Measurements from ENCODE around the gene SYT6.
"Not testable (repeated sequence)": the region's sequence is repeated elsewhere in the genome, so short reads cannot be mapped to it uniquely, and the experiment has no call there.

Gene SYT6

DNA sequence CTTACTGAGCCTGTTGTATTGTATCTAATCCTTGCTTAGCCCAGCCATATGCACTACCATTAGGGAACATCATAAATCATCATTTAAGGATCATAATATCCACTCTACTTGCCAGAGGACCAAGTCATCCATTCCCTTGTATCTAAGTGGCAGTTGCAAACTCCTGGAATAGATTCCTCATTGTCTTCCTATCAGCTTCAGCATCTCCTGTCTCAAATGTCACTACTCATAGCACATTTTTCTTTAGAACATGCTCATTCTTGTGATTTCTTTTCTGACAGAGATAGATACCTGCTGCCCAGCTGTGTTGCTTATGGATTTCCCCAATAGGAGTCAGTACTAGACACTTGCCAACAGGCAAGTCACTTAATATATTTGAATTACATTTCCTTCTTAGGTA lies 90.1 kb downstream of the SYT6 start:
- DNase-seq, result no peak

DNA sequence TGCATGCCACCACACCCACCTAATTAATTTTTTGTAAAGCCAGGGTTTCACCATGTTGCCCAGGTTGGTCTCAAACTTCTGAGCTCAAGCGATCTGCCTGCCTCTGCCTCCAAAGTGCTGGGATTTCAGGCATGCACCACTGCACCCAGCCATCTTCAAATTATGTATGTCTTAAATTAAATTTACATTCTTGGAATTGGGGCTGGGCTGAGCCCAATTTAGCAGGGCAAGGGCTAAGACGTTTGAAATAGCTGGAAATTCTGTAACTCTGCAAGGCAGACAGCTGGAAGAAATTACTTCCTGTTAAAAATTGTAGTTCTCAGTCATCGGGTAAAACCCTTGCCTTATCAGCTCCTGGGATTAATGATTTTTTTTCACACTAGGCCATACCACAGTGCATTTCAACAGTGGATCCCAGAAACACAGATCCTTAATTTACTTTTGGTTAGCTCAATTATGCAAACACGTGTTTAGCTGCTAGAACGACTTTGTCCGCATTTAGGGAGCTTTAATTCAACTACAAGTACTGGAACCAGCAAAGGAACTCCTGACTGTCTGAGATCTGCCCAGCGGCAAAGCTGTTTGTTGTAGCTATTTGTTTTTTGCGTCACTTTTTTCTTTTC lies 91.1 kb downstream of the SYT6 start:
- DNase-seq, result no peak

DNA sequence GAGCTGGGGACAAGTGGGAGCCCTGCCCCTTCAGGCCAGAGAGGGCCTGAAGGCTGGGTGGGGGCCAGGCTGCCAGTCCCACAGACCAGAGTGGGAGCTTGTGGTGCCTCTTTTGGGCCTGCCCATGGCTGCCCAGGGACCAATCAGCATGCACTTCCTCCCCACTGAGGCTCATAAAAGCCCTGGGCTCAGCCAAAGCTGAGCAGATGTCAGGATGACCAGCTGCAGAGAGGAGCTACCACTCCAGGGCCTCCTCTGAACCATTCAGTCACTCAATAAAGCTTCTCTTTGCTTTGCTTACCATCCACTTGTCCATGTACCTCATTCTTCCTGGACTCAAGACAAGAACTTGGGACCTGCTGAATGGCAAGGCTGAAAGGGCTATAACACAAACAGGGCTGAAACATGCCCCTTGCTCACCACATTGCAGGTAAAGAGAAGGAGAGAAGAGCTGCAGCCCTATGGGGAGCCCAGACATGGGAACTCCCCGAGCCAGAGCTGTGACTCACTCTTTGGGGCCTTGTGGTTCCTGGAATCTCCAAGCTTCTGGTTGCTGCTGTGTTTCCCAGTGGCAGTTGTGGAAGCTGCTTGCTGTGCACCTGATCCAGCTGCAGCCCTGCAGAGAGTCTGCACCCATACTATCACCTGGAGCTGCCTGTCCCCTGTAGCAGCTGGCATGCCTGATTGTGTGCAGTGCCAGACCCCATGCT lies 92.4 kb downstream of the SYT6 start:
- no peak for DNase-seq

DNA sequence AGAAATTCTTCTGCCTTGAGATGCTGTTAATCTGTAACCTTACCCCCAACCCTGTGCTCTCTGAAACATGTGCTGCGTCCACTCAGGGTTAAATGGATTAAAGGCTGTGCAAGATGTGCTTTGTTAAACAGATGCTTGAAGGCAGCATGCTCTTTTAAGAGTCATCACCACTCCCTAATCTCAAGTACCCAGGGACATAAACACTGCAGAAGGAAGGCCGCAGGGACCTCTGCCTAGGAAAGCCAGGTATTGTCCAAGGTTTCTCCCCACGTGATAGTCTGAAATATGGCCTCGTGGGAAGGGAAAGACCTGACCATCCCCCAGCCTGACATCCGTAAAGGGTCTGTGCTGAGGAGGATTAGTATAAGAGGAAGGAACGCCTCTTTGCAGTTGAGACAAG lies 95.4 kb downstream of the SYT6 start:
- DNase-seq, result not testable (repeated sequence)

DNA sequence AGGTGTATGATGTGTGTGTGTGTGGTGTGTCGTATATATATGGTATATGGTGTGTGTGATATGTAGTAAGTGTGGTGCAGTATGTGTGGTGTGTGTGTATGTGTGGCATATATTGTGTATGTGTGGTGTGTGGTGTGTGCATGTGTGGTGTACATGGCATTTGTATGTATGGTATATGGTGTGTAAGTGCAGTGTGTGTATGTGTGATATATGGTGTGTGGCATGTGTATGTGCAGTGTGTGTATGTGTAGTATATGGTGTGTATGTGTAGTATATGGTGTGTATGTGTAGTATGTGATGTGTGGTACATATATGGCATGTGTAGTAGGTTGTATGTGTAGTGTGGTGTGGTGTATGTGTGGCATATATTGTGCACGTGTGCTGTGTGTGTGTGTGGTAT lies 99.5 kb downstream of the SYT6 start:
- DNase-seq, result no peak

DNA sequence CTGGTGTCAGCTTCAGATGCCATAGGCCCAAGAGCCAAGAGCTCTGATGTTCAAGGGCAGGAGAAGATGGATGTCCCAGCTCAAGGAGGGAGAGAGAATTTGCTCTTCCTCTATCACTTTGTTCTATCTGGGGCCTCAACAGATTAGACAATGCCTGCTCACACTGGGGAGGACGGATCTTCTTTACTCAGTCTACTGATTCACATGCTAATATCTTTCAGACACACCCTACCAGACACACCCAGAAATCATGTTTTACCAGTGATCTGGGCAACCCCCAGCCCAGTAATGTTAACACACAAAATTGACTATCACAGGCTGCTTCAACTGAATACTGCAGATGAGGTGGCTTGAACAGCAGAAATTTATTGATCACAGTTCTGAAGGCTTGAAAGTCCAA lies 105.4 kb downstream of the SYT6 start:
- no peak for DNase-seq

DNA sequence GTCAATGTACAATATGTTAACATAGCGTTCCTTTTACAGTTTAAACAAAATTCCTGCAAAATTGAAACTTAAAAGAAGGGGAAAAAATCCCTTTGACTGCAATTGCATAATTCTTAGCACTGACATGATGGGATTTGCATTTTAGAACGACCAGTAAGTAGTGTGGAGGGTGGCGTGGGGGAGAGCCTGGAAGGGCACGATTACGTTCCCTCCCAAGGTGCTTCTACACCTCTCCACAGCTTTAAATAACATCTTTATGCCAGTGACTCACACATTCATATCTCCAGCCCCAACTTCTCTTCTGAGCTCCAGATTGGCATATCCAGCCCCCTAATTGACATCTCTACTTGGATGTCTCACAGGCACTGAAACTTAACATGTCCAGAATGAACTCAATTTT lies 110.1 kb downstream of the SYT6 start:
- DNase-seq, result no peak

DNA sequence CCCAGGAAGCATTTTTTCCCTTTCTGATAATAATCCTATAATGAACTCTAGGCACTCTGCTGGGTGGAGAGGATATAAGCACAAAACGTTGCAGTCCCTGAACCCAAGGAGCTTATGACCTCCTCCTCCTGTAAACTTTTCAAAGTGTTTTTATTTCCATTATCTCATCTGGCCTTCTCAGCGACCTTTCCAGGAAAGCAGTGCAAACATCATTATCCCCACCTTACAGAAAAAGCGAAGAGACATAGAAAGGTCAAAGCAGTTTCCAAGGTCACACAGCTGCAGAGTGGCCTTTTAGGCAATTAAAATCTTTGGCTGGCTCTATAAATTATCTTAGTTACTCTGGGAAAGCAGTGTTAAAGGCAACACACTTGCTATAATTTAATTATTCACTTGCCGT lies 110.6 kb downstream of the SYT6 start:
- no peak for DNase-seq

DNA sequence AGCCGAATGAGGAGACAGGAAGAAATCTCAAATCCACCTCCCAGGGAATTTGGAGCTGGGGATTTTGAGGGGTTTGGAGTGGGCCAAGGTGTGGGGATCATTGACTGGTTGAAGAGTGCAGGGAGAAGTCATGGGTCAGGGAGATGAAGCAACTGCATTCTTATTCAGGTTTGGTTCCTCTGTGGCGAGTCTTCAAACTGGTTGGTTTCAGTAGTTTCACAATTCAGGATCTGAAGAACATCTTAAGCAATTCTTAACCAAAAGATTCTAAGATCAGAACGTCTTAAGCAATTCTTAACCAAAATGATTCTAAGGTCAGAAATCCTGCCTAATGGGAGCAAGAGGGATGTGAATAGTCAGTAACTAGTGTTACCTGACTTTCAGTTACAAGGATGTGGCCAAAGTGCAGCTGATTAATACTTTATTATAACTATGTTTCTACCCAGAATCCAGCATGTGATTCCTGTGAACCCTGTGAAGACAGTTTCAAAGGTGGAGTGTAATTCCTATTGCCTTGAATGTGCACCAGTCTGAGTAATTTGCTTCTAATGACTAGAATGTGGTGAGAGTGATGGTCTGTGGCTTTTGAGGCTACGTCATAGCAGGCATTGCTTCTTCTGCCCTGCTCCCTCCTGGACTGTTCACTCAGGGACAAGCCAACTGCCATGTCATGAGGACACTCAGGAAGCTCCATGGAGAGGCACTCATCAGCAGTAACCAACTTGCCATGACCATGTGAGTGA lies 113.2 kb downstream of the SYT6 start:
- no peak for DNase-seq

Measured in GOT3 (cell line).